Endothelial cell (in vitro differentiated cells): ENCODE measurements around the gene LAMA2. TPM values are rescaled to one million over a fixed set of nuclear protein-coding genes. Genes with fewer than 3 reads are reported as not detected.

Experiments
- DNase-seq: peaks from one replicate; pipeline ENCODE4 v3.0.0; 2021; ENCODE audit warnings: low spot score
- H3K27ac Mint-ChIP-seq: one replicate; pipeline ENCODE4 v1.8.0; 2021; ENCODE audit warnings: mixed read lengths, inconsistent platforms; ENCODE audit not compliant: unreplicated experiment
- H3K27me3 Mint-ChIP-seq: one replicate; pipeline ENCODE4 v1.8.0; 2021; ENCODE audit warnings: mild to moderate bottlenecking, moderate library complexity, mixed read lengths, inconsistent platforms; ENCODE audit not compliant: unreplicated experiment
- H3K36me3 Mint-ChIP-seq: one replicate; pipeline ENCODE4 v1.8.0; 2021; ENCODE audit warnings: mild to moderate bottlenecking, low read depth, mixed read lengths, inconsistent platforms; ENCODE audit not compliant: unreplicated experiment
- H3K4me1 Mint-ChIP-seq: one replicate; pipeline ENCODE4 v1.8.0; 2021; ENCODE audit warnings: mild to moderate bottlenecking, mixed read lengths, inconsistent platforms; ENCODE audit not compliant: unreplicated experiment
- H3K4me3 Mint-ChIP-seq: one replicate; pipeline ENCODE4 v1.8.0; 2021; ENCODE audit warnings: mild to moderate bottlenecking, mixed read lengths, inconsistent platforms; ENCODE audit not compliant: unreplicated experiment
- H3K9me3 Mint-ChIP-seq: one replicate; pipeline ENCODE4 v1.8.0; 2021; ENCODE audit warnings: mixed read lengths, inconsistent platforms; ENCODE audit not compliant: unreplicated experiment
- total RNA-seq: library from RNA; stranded (reverse); fragmentation: NEBNext Ultra II Directional; extraction: Animal tissue kit (Norgen Biotek cat#: 25700); gene quantifications from one replicate; pipeline ENCODE4 v1.2.1, GENCODE V29; 2021; ENCODE audit not compliant: unreplicated experiment
- TF ChIP-seq, protein P1 (sequence below): fragments of 200-600 bp; sonication (generic); IDR thresholded peaks from one replicate; pipeline ENCODE4 v1.5.0; 2021; ENCODE audit warnings: antibody characterized with exemption; ENCODE audit not compliant: unreplicated experiment

LAMA2 gene
- total RNA-seq, 1 donor from 2014 or later, result 2.0 TPM

DNA sequence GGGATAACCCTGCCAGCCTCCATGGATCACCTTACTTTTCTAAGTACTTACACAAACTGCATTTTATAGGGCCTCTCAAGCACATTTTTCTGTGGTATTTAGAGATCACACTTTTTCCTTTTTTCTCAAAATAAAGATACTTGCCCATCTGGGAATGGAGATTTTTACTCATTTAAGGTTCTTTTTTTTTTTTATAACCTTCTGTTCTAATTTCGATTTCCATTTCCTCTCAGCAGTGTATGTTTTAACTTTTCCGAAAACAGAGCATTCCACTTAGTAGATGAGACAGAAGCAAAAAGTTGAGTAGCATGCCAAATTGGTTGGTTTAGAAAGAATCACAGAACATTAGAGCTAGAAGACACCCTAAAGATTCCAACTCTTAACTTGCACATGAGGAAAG is 612.7 kb downstream of the LAMA2 start:
- Mint-ChIP-seq H3K36me3 (no peaks in the 10 kb centered on the region), H3K27ac (no peak overlapping the region), H3K4me3 (no peak overlapping the region), H3K4me1 (peaks cover 24% of the 10 kb centered on the region), H3K27me3 (no peaks in the 10 kb centered on the region), H3K9me3 (no peaks in the 10 kb centered on the region)
- TF ChIP-seq, protein P1, sequence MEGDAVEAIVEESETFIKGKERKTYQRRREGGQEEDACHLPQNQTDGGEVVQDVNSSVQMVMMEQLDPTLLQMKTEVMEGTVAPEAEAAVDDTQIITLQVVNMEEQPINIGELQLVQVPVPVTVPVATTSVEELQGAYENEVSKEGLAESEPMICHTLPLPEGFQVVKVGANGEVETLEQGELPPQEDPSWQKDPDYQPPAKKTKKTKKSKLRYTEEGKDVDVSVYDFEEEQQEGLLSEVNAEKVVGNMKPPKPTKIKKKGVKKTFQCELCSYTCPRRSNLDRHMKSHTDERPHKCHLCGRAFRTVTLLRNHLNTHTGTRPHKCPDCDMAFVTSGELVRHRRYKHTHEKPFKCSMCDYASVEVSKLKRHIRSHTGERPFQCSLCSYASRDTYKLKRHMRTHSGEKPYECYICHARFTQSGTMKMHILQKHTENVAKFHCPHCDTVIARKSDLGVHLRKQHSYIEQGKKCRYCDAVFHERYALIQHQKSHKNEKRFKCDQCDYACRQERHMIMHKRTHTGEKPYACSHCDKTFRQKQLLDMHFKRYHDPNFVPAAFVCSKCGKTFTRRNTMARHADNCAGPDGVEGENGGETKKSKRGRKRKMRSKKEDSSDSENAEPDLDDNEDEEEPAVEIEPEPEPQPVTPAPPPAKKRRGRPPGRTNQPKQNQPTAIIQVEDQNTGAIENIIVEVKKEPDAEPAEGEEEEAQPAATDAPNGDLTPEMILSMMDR, result no peak
- DNase-seq, result no peak

DNA sequence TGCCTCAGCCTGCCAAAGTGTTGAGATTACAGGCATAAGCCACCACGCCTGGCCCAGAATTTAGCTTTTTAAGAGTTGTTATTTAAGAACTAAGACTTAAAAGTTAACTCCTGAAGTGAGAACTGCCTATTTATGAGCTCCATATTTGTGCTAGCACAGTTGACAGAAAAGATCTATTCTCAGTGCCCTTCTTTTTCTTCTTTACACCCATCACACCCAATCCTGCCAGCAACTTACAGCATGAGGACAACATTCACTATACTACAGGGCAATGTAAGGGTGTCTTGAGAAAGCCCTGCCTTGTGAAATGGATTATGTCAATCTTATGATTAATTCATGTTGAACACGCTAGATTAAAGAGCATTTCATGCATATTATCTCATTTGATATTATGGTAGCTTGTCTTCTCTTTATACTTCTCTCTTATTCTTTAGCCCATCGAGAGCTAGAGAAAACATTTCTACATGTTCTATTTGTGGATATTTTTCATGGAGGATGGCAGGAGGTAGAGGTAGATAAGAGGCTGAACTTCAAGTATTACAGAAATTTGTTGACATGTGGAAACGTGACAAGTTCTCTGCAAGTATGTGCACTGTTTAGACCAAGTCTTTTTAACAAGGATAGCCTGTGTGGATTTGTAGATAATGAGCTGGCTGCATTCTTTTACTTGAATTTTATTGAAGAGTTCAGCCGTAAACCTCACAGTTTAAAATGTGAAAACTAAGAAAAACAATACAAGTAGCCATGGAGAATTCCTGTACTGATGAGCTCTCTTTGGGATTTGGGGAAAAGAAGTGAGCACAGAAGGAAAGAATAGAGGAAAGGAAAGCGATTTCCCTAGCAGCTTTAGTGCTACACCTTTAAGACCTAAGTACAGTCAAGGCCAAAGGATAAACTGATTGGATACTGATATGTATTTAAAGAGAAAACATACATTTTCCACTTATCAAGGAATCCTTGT is 614.8 kb downstream of the LAMA2 start:
- TF ChIP-seq, protein P1, result no peak
- Mint-ChIP-seq H3K4me3 (no peak overlapping the region), H3K36me3 (no peaks in the 10 kb centered on the region), H3K27me3 (no peaks in the 10 kb centered on the region), H3K9me3 (no peaks in the 10 kb centered on the region), H3K4me1 (peaks cover 26% of the 10 kb centered on the region), H3K27ac (no peak overlapping the region)
- no peak for DNase-seq

DNA sequence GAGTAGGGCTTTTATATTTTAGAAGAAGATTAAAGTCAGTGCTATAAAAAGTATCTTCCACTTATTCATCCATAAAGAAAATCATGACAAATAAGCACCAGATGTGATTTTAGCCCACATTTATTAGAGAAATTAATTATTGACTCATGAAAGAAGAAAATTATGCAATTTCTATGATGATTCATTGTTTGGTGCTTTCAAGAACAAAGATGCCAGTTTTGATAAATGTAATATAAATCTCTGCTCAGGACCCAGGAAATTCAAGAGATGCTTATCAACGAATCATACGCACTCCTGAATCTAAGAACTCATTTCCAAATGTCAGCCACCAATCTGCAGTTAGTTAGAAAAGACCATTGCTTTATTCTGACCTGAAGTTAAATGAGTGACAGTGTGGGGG is 615.6 kb downstream of the LAMA2 start:
- Mint-ChIP-seq H3K27ac (no peak overlapping the region), H3K4me1 (peaks cover 28% of the 10 kb centered on the region), H3K36me3 (no peaks in the 10 kb centered on the region), H3K9me3 (no peaks in the 10 kb centered on the region), H3K4me3 (no peak overlapping the region), H3K27me3 (peaks cover 3% of the 10 kb centered on the region)
- no peak for DNase-seq
- TF ChIP-seq, protein P1, result no peak

DNA sequence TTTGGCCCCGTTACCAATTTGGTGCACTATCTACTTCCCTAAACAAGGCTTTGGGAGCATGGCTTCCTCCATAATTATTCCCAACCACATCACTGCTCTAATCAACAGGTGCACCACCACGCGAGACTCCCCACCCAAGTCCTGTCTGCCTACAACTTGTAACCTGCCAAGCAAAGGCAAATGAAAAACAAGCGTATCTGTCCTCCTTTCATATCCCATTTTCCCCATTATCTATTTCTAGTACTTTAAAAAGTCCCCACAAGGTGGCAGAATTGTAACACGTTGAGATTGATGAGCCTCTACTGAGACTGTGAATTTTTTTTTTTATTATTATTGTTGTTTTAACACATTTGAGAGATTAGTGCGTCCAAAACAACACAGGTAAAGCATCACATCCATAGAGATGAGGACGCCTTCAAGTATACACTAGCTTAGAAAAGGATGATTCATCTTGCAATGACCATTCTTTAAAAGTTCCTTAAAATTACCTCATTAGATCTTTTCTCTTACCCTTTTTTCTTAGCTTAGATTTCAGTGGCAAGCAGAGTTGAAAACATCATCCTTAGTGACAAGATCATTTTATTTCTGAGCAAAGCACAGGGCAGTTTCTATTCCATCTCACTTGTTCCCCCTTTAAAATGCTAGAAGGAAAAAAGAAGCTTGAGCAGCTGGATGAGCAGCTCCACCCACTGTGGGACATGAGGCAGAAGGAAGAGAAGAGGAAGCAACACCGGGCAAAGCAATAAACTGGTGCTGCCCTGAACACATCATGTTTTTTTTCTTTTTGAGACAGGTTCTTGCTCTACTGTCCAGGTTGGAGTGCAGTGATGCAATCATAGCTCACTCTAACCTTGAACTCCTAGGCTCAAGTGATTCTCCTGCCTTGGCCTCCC is 616.3 kb downstream of the LAMA2 start:
- no peak for DNase-seq
- H3K27me3 Mint-ChIP-seq, result peaks cover 3% of the 10 kb centered on the region
- peak overlapping the region; percentile 28 for H3K27ac Mint-ChIP-seq
- TF ChIP-seq, protein P1, result peak; percentile 65
- peak overlapping the region; percentile 3 for H3K4me3 Mint-ChIP-seq
- H3K4me1 Mint-ChIP-seq, result peaks cover 28% of the 10 kb centered on the region
- no peaks in the 10 kb centered on the region for H3K9me3 Mint-ChIP-seq
- no peaks in the 10 kb centered on the region for H3K36me3 Mint-ChIP-seq
